Colon (tissue), 2 donors: ENCODE measurements around the gene MSANTD3.
"Not testable (repeated sequence)": the region's sequence is repeated elsewhere in the genome, so short reads cannot be mapped to it uniquely, and the experiment has no call there.

Source experiments
- FAIRE-seq: peaks from 2 replicates; lab custom pipeline; 2012; peaks lifted over from hg19 to GRCh38; lab: Jason Lieb, UNC
- donor health status: control.
- donor health status: control.

Gene MSANTD3

DNA sequence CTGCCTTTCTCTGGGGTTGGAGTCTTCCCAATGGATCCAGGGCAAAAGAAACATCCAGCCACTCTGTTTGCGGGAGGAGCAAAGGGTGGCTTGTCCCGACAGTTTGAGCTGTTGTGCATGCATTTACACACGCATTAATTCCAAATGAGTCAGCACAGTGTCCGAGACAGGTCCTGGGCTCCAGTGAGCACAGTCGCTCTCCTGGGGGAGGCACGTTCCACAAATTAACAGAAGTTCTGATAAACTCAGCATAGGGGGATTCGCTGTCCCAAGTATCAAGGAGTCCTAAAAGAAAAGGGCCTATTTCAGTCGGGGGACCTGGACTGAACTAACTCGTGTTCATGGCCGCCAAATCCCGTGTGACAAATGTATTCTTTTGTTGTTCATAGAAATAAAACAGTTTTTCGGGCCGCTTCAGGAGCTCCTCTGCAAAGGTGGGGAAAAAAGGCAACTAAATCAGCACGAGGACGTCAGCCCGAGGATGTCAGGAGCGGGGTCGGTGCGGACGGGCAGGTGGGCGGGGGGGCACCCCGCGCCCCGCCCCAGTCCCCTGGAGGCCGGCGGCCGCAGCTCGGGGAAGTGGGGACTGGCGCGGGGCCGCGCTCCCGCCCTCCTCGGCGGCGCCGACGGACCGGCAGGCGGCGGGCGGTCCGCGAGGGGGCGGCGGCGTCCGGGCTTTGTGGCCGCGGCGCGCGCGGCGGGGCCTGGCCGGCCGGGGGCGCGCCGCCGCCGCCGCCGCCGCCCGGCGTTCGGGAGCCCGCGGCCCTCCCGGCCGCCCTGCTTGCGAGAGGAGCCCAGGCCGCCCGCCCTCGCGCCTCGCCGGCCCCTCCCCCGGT is at the start of gene MSANTD3:
TSS of gene MSANTD3 (plus strand) at position 614 of the 836 bp plus-strand sequence. CDS start 14,796 bp downstream, outside the sequence.
- no peak for FAIRE-seq

DNA sequence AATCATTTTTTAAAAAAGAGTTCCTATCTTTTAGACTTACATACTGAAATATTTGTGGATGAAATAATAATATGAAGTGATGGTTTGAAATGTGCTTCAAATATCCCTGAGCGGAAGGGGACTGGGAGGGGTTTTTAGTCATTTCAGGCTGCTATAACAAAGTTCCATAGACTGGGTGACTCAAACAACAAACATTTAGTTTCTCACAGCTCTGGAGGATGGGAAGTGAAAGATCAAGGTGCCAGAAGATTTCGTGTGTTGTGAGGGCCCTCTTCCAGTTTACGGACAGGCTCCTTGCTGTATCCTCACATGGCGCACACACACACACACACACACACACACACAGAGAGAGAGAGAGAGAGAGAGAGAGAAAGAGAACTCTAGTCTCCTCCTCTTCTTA is 47.1 kb upstream of the MSANTD3 start:
- no peak for FAIRE-seq

GRCh38 chr9:100392989-100393388 is 34.0 kb upstream of the MSANTD3 start:
- FAIRE-seq: not testable (repeated sequence)

DNA sequence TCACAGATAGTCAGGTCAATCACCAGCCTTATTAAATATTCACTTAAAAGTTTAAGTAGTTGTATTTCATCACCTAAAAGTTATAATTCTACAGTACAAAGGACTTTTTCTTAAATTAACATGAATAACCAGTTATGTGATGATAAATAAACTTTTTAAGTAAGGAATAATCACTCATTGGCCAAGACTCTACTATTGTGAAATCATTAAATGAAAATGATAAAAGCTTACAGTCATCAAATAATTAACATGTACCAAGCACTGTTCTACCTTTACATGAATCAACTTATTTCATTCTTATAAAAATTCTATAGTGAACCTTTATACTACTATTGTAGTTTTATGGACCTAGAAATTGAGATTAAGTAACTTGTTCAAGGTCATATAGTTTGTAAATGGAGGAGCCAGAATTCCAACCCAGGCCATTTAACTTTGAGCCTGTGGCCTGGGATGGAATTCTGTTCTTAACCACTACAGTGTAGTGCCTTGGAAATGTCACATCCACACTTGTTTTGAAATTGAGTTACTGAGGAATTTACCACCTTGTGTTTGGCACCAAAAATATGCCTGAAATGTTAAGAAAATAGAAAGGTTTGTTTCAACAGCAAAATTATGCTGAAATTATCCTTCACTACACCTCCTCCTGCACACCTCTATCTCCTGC is 32.8 kb upstream of the MSANTD3 start:
- no peak for FAIRE-seq

GRCh38 chr9:100394816-100395215 is 32.1 kb upstream of the MSANTD3 start:
- no peak for FAIRE-seq

DNA sequence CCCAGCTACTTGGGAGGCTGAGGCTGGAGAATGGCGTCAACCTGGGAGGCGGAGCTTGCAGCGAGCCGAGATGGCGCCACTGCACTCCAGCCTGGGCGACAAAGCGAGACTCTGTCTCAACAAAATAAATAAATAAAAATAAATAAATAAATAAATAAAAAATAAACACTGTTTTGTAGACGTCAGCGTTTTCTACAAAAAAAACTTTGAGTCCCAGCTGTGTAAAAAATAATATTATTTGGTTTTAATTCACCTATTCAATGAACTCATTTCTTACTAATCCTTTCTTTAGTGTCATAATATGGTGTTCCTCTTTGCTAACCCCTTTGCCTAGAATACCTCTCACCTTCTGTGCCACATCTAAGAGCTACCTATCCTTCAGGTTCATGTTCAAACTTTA is 30.2 kb upstream of the MSANTD3 start:
- FAIRE-seq: no peak

GRCh38 chr9:100397529-100398266 is 29.2 kb upstream of the MSANTD3 start:
- no peak for FAIRE-seq

DNA sequence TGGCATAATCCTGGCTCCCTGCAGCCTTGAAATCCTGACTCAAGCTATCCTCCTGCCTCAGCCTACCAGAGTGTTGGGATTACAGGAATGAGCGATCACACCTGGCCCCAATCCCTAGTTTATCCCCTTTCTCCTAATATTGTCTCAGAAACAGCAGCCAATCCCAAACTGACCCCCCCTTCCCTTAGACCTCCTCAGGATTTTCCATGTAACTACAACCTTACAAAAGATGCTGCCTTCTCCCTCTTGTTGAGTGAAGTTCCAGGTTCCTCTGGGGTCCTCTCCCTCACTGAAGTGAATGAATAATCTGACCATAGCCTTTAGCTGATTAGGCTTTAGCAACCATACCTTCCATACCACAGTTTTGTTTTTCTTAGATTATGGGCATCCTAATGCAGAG is 25.9 kb upstream of the MSANTD3 start:
- no peak for FAIRE-seq

DNA sequence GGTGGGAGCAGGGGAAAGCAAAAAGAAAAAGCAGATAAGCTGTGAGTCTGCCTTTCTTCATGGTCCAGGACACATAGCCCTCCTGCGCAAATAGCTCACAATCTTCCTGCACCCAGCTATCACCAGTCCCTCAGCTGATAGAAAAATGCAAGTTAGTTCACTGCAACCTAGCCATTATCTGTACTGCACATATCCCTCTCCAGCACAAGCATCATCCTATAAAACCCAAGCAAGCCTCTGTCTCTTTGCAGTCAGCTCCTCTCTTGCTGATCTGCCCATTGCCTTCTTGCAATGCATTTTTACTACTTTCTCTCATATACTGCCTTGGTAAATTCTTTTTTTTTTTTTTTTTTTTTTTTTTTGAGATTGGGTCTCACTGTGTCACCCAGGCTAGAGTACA is 20.0 kb upstream of the MSANTD3 start:
- no peak for FAIRE-seq

- no peak for FAIRE-seq
These were observed 18.3 kb upstream of the MSANTD3 start for GRCh38 chr9:100408546-100409175.

DNA sequence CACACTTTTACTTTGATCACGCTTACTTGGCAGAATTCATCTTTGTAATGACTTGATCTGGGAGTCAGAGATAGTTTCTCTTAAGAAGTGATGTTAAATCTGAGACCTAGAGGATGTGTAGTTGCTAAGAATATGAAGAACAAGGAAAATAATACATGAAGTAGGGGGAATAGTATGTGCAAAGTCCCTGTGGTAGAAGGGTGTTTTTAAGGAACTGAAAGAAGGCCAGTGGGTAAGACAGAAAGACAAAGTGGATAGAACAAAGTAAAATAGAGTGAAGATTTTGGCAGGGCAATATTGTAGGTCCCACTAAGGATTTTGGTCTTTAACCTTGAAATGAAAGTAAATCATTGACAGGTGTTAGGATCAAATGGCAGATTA is 17.8 kb upstream of the MSANTD3 start:
- FAIRE-seq: no peak

DNA sequence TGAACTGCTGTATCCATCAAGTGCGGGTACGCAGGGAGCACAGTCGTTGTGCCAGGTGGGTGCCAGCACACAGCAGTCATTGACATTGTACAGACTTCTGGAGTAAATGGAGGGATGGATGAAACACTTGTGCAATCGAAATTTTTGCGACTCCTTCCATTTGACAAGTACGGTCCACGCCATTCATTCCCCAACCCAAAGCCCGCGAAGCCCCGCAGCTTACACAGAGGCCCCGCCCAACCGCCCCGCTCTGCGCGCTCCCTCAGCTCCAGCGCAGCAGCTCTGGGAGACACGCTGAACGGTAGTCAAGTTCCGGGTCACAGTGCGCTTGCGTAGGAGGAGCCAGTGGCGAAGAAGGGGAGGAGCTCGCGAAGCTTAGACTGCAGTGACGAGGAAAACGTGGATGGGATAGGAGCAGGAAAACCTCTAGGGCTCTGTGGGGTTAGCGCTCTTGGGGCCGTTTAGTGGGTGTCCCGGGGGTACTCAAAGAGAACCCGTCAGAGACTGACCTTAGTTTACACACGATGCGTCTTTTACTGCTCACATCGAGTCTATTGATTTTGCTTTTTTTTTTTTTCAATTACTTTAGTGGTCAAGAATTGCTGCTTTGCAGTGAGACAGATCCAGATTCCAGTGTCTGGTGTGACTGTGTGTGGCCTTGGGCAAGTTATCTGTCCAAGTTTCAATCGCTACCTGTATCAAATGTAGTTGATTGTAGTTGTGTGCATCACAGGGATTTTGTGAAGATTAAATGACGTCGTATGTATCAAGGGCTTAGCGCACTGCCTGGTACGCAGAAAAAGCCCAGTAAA is 15.3 kb upstream of the MSANTD3 start:
- no peak for FAIRE-seq

DNA sequence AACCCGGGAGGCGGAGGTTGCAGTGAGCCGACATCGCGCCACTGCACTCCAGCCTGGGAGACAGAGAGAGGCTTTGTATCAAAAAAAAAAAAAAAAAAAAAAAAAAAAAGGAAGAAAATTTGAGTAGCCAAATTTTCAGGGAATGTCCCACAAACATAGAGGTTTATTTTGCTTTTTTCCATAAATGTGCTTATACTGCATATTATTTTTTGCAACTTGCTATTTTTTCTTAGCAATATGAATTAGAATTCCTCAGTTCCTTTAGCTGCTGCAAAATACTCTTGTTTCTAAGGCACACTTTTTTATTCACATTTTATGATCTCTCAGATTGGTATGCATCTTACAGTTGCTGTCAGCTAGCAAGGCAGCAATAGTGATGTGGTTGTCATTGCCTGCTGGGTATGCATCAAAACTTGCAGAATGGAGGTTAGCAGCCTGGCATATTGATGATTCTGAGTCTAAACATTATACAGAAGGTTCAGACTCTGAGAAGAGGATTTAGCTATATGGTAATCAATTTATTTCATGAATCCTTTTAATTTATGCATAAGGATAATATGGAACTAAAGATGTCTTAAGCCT is 13.0 kb upstream of the MSANTD3 start:
- FAIRE-seq: no peak

DNA sequence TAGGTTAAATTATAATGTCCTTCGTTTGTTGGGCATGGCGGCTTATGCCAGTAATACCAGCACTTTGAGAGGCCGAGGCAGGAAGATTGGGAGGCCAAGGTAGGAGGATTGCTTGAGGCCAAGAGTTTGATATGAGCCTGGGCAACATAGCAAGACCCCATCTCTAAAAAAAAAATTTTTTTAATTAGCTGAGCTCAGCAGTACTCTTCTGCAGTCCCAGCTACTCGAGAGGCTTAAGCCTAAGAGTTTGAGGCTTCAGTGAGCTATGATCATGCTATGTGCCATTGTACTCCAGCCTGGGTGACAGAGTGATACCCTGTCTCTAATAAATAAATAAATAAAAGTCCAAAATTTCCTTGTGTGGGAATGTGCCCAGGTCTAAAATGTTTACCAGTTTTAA is 9.1 kb upstream of the MSANTD3 start:
- no peak for FAIRE-seq

- FAIRE-seq: no peak
These were observed 7.8 kb upstream of the MSANTD3 start for GRCh38 chr9:100419166-100419565.

DNA sequence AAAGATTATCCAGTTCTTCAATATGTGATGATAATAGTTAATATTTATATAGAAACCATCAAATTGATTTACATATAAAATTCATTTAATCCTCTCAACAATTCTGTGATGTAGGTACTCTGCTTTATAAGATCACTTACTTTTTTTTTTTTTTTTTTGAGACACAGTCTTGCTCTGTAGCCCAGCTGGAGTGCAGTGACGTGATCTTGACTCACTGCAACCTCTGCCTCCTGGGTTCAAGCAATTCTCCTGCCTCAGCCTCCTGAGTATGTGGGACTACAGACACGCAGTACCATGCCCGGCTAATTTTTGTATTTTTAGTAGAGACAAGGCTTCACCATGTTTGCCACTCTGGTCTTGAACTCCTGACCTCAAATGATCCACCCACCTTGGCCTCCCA is 5.8 kb upstream of the MSANTD3 start:
- FAIRE-seq: not testable (repeated sequence)

GRCh38 chr9:100425758-100426157 is 1.2 kb upstream of the MSANTD3 start:
- no peak for FAIRE-seq

DNA sequence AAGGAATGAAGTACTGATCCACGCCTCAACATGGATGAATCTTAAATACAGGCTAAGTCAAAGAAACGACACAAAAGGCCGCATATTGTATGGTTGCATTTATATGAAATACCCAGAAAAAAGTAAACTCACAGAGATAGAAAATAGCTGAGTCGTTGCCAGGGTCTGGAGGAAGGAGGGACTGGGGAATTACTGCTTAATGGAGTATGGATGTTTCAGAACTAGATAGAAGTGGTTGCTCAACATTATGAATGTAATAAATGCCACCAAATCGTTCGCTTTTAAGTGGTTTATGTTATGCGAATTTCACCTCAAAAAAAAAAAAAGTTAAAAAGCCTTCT is 784 bp upstream of the MSANTD3 start:
- FAIRE-seq: no peak

DNA sequence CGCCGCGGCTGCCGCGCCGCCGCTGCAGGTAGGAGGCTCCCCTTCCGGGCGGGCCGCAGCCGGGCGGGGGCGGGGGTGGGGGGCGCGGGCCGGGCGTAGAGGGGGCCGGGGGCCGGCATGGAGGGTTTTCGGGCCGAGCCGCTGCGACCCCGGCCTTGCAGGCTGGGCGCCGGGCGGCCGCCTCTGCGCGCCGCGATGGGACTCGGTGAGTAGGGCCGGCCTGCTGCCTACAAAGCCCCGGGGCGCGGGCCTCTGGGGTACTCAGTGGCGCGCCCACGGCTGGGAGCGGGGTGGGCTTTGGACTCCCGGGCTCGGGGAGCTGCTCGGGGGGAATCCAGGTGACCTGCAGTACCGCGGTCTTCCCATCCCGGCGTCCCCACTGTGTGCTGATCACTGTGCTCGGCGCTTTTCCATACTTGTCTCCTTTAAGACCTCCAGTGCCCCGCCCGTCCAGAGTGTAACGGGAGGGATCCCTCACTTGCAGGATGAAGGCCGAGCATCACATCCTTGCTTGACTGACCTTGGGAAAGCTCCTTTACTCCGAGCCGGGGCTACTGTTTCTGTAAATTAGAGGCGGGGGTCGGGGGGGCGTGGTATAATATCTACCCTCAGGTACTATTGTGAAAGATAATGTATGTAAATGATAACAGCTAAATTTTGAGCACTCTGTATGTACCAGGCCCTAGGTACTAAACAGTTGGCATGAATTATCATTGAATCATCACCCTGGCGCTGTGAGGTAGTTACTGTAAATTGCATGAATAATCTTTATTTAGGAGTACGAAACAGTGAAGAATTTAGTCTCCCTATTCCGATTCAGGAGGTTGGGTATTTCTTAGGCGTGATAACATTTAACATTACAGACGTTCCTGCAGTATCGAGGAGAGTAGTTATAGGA is 672 bp downstream of the MSANTD3 start:
- FAIRE-seq: no peak
